ENCODE results near the gene COL18A1. TPM values are rescaled to one million over a fixed set of nuclear protein-coding genes. Genes with fewer than 3 reads are reported as not detected.
A peak's percentile ranks its signal among the peaks of the same experiment; 100 is the strongest.

COL18A1 gene
- total and polyA plus RNA-seq, 11 donors: 31.7 to 109 (median 59.0) TPM

GRCh38 chr21:45555251-45555556 is 150.2 kb downstream of the COL18A1 start:
- H3K9me3 ChIP-seq: no peaks in the 10 kb centered on the region

GRCh38 chr21:45555557-45556301 is 150.8 kb downstream of the COL18A1 start:
- Histone ChIP-seq H3K9me3 (no peaks in the 10 kb centered on the region), H3K27me3 (peaks cover 0 to 10% (median 0%) of the 10 kb centered on the region in 9 donors), H3K4me3 (peak overlapping the region; percentile 26 to 67 (median 52)), H3K36me3 (no peaks in the 10 kb centered on the region), H3K4me1 (peaks cover 0 to 35% (median 4%) of the 10 kb centered on the region in 12 donors), H3K27ac (peak overlapping the region in 8 of 12 donors; percentile 11 to 87 (median 82))
- WGBS, 4 donors: 1 to 9% (median 3%) methylated on average over 35 to 62 of the region's 62 CpGs
- DNase-seq (peak in 3 of 5 donors; percentile 74 to 90 (median 78)), ATAC-seq (peak; percentile 13 to 90 (median 82))
- TF ChIP-seq CTCF (IDR thresholded peaks at IDR 0.05) (peak in 8 of 12 donors; percentile 45 to 80 (median 63)), POLR2A (IDR thresholded peaks at IDR 0.05) (no peak)
- intact Hi-C loops (cut with DNase I): loop anchor here (1.0 to 10.0 kb wide), 12 partner anchors 37 to 369 kb away; no protein-coding TSS in a partner anchor

More at GRCh38 chr21:45555251-45555556, 150.2 kb downstream of the COL18A1 start:
- peak overlapping the region; percentile 26 to 67 (median 52) for H3K4me3 ChIP-seq
- intact Hi-C loops (cut with DNase I): loop anchor here in 9 of 10 donors (1.0 to 10.0 kb wide), 7 partner anchors 37 to 370 kb away; no protein-coding TSS in a partner anchor
- H3K27ac ChIP-seq: peak overlapping the region in 8 of 12 donors; percentile 11 to 87 (median 82)
- DNase-seq (no peak), ATAC-seq (no peak)
- peaks cover 0 to 39% (median 4%) of the 10 kb centered on the region in 12 donors for H3K4me1 ChIP-seq
- WGBS, 4 donors: 1 to 3% (median 2%) methylated on average over 14 to 26 of the region's 34 CpGs; no CpG with 5 or more reads in 1 of the 4 donors
- no peaks in the 10 kb centered on the region for H3K36me3 ChIP-seq
- no peak for TF ChIP-seq POLR2A (IDR thresholded peaks at IDR 0.05)
- TF ChIP-seq CTCF (IDR thresholded peaks at IDR 0.05): no peak
- H3K27me3 ChIP-seq: peaks cover 0 to 10% (median 0%) of the 10 kb centered on the region in 9 donors

GRCh38 chr21:45556302-45556644 is 151.3 kb downstream of the COL18A1 start:
- peak overlapping the region in 7 of 12 donors; percentile 11 to 87 (median 86) for H3K27ac ChIP-seq
- peak overlapping the region in 7 of 12 donors; percentile 26 to 67 (median 57) for H3K4me3 ChIP-seq
- H3K4me1 ChIP-seq: peaks cover 0 to 31% (median 4%) of the 10 kb centered on the region in 12 donors
- 39 to 53% (median 44%) methylated on average over 12 of the region's 12 CpGs for WGBS, 4 donors
- H3K9me3 ChIP-seq: no peaks in the 10 kb centered on the region
- no peaks in the 10 kb centered on the region for H3K36me3 ChIP-seq
- intact Hi-C loops (cut with DNase I): loop anchor here (1.0 to 10.0 kb wide), 11 partner anchors 36 to 369 kb away; no protein-coding TSS in a partner anchor
- H3K27me3 ChIP-seq: peaks cover 0 to 12% (median 0%) of the 10 kb centered on the region in 9 donors
- DNase-seq (no peak), ATAC-seq (no peak)
- TF ChIP-seq CTCF (IDR thresholded peaks at IDR 0.05) (peak in 1 of 12 donors; percentile 9), POLR2A (IDR thresholded peaks at IDR 0.05) (no peak)
